ENCODE data around the gene CEP70.
"Not testable (repeated sequence)": the region's sequence is repeated elsewhere in the genome, so short reads cannot be mapped to it uniquely, and the experiment has no call there.

The CEP70 gene

GRCh38 chr3:138453940-138454339 lies 140.1 kb downstream of the CEP70 start:
- not testable (repeated sequence) for DNase-seq (ENCODE audit: low read depth in 1 of 2, low spot score in 1 of 2)

- DNase-seq (ENCODE audit: low read depth in 1 of 2, low spot score in 1 of 2) = no peak
Measured at GRCh38 chr3:138452436-138452835, 141.6 kb downstream of the CEP70 start.

GRCh38 chr3:138451595-138452162 lies 142.4 kb downstream of the CEP70 start:
- DNase-seq (ENCODE audit: low read depth in 1 of 2, low spot score in 1 of 2) = no peak

GRCh38 chr3:138450704-138451424 lies 143.2 kb downstream of the CEP70 start:
- no peak for DNase-seq (ENCODE audit: low read depth in 1 of 2, low spot score in 1 of 2)

GRCh38 chr3:138450181-138450580 lies 143.9 kb downstream of the CEP70 start:
- DNase-seq (ENCODE audit: low read depth in 1 of 2, low spot score in 1 of 2) = no peak

- no peak for DNase-seq (ENCODE audit: low read depth in 1 of 2, low spot score in 1 of 2)
Measured at GRCh38 chr3:138449490-138449889, 144.6 kb downstream of the CEP70 start.

- DNase-seq (ENCODE audit: low read depth in 1 of 2, low spot score in 1 of 2) = no peak
Measured at GRCh38 chr3:138448631-138449030, 145.4 kb downstream of the CEP70 start.

GRCh38 chr3:138445654-138446053 lies 148.4 kb downstream of the CEP70 start:
- no peak for DNase-seq (ENCODE audit: low read depth in 1 of 2, low spot score in 1 of 2)

- DNase-seq (ENCODE audit: low read depth in 1 of 2, low spot score in 1 of 2) = no peak
Measured at GRCh38 chr3:138445236-138445635, 148.8 kb downstream of the CEP70 start.
